OCI-LY3 (cell line): ENCODE data around the gene DIP2C.

Experiments
- H2AFZ ChIP-seq: fragments of 200-600, 300-600 bp; shearing (Covaris generic); 2 replicates; pipeline ENCODE4 v1.6.0; 2014; ENCODE audit warnings: antibody characterized with exemption, low read depth, low read length
- H3K27ac ChIP-seq: fragments of 200-600, 300-600 bp; sonication (generic); 2 replicates; pipeline ENCODE4 v1.5.1; 2014; ENCODE audit warnings: mild to moderate bottlenecking, low read length, moderate library complexity, mixed read lengths
- H3K27me3 ChIP-seq: fragments of 200-600, 300-600 bp; sonication (generic); 2 replicates; pipeline ENCODE4 v1.6.1; 2014; ENCODE audit warnings: low read depth, low read length, mixed read lengths
- H3K36me3 ChIP-seq: fragments of 200-600, 300-600 bp; sonication (generic); replicated peaks from 2 replicates; pipeline ENCODE3; 2014; ENCODE audit warnings: low read depth, low read length, mixed read lengths
- H3K4me1 ChIP-seq: fragments of 300-600, 200-600 bp; sonication (generic); 2 replicates; pipeline ENCODE4 v1.6.1; 2014; ENCODE audit warnings: low read length, mixed read lengths
- H3K4me2 ChIP-seq: fragments of 200-600, 300-600 bp; sonication (generic); 2 replicates; pipeline ENCODE4 v1.6.1; 2014; ENCODE audit warnings: low read length, mixed read lengths
- H3K4me3 ChIP-seq: fragments of 300-600, 200-600 bp; sonication (generic); 2 replicates; pipeline ENCODE4 v1.5.1; 2014; ENCODE audit warnings: antibody characterized with exemption, mild to moderate bottlenecking, low read length, moderate library complexity
- H3K79me2 ChIP-seq: fragments of 300-600, 200-600 bp; shearing (Covaris generic); 2 replicates; pipeline ENCODE4 v1.6.1; 2014; ENCODE audit warnings: mild to moderate bottlenecking, low read length, mixed read lengths
- H3K9ac ChIP-seq: fragments of 300-600, 200-600 bp; shearing (Covaris generic); 2 replicates; pipeline ENCODE4 v1.6.0; 2014; ENCODE audit warnings: mild to moderate bottlenecking, low read length, moderate library complexity
- H3K9me3 ChIP-seq: fragments of 200-600, 300-600 bp; shearing (Covaris generic); 2 replicates; pipeline ENCODE4 v1.6.1; 2014; ENCODE audit warnings: low read length, mixed read lengths; ENCODE audit not compliant: insufficient read depth
- H4K20me1 ChIP-seq: fragments of 200-600, 300-600 bp; sonication (generic); 2 replicates; pipeline ENCODE4 v1.6.1; 2016; ENCODE audit warnings: low read length, mixed read lengths; ENCODE audit not compliant: insufficient read depth
- EZH2phosphoT487 ChIP-seq: fragments of 200-600 bp; shearing (Covaris generic); IDR thresholded peaks from 2 replicates; pipeline ENCODE4 v1.6.1; 2018; ENCODE audit warnings: antibody characterized with exemption, mixed run types, low read depth
- TF ChIP-seq, protein P1 (sequence below): fragments of 200-600, 300-600 bp; sonication (generic); IDR thresholded peaks from 2 replicates; pipeline ENCODE4 v1.5.1; 2014; ENCODE audit warnings: antibody characterized with exemption, low read length, low read depth

The DIP2C gene

DNA sequence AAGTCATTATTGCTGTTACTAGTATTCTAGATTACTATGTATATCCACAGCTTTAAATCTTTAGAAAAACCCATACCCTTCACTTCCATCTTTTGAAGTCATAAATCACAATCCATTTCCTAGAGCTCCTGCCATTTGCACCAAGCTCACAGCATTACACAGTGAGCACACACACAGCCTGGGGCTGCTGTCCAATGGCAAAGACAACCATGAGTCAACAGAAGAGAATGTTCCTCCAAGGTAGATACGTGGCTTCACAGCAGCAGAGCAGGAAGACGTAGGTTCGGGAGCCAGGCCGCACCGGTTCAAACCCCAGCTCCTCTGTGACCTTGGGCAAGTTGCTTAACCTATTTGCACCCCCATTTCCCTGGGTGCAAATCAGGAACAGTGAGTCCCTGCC lies 234.6 kb downstream of the DIP2C start:
- H3K27ac ChIP-seq: no peak overlapping the region
- TF ChIP-seq EZH2phosphoT487: no peak
- TF ChIP-seq, protein P1, sequence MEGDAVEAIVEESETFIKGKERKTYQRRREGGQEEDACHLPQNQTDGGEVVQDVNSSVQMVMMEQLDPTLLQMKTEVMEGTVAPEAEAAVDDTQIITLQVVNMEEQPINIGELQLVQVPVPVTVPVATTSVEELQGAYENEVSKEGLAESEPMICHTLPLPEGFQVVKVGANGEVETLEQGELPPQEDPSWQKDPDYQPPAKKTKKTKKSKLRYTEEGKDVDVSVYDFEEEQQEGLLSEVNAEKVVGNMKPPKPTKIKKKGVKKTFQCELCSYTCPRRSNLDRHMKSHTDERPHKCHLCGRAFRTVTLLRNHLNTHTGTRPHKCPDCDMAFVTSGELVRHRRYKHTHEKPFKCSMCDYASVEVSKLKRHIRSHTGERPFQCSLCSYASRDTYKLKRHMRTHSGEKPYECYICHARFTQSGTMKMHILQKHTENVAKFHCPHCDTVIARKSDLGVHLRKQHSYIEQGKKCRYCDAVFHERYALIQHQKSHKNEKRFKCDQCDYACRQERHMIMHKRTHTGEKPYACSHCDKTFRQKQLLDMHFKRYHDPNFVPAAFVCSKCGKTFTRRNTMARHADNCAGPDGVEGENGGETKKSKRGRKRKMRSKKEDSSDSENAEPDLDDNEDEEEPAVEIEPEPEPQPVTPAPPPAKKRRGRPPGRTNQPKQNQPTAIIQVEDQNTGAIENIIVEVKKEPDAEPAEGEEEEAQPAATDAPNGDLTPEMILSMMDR: no peak
- no peaks in the 10 kb centered on the region for H3K36me3 ChIP-seq
- no peaks in the 10 kb centered on the region for H3K79me2 ChIP-seq
- H3K4me2 ChIP-seq: no peak overlapping the region
- H3K4me3 ChIP-seq: no peak overlapping the region
- H2AFZ ChIP-seq: no peak overlapping the region
- H3K9me3 ChIP-seq: no peaks in the 10 kb centered on the region
- peaks cover 8% of the 10 kb centered on the region; the same call in 1 of the 2 replicates for H3K27me3 ChIP-seq
- H3K4me1 ChIP-seq: peaks cover 11% of the 10 kb centered on the region
- no peaks in the 10 kb centered on the region for H4K20me1 ChIP-seq
- H3K9ac ChIP-seq: no peak overlapping the region

GRCh38 chr10:453647-454046 lies 235.8 kb downstream of the DIP2C start:
- Histone ChIP-seq H3K4me3 (no peak overlapping the region), H3K9me3 (no peaks in the 10 kb centered on the region), H2AFZ (no peak overlapping the region), H4K20me1 (no peaks in the 10 kb centered on the region), H3K27me3 (peaks cover 8% of the 10 kb centered on the region; the same call in 1 of the 2 replicates), H3K36me3 (no peaks in the 10 kb centered on the region), H3K27ac (no peak overlapping the region), H3K4me2 (no peak overlapping the region), H3K9ac (no peak overlapping the region), H3K79me2 (no peaks in the 10 kb centered on the region), H3K4me1 (peaks cover 11% of the 10 kb centered on the region)
- TF ChIP-seq, protein P1: no peak
- TF ChIP-seq EZH2phosphoT487: no peak

DNA sequence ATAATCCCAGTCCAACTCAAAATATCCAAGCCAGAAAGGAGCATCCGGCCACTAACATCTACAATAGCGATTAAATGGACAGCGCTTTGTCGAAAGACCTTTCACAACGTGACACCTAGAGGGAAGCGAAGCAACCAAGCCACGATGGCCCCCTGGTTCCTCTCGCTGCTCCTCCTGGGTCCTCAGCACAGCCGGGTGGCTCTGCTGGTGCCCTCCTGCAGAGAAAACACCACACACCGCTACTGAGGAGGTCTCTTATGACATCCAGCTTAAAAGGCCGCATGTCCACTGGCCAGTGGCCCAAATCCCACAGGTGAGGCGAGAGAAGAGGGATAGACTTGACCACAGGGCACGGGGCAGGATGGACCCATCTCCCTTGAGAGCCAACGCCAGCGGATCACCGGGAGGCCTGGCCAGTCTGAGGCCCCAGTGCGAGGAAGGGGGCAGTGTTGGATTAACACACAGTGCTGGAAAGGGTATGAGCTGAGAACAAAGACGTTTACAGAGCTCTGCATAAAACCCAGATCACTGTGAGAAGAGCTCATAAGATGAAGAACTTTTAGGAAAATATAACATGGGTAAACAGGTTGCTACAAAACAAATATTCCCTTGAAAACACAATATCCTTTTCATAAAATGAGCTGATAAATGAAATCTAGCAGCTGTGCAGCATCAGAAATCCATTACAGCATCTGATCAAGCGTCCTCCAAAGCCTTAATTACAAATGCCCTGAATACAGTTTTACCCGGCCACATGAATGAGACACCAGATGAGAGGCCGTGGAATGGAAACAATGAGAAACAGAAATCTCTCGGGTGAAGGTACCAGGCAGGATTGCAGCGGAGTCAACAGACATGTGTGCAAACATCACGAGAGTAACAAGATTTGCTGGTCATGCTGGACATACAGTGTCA lies 236.7 kb downstream of the DIP2C start:
- Histone ChIP-seq H3K79me2 (no peaks in the 10 kb centered on the region), H4K20me1 (no peaks in the 10 kb centered on the region), H3K4me1 (peaks cover 11% of the 10 kb centered on the region), H3K27me3 (peaks cover 8% of the 10 kb centered on the region; the same call in 1 of the 2 replicates), H3K4me2 (no peak overlapping the region), H3K9ac (no peak overlapping the region), H3K9me3 (no peaks in the 10 kb centered on the region), H3K4me3 (no peak overlapping the region), H3K36me3 (no peaks in the 10 kb centered on the region), H2AFZ (no peak overlapping the region), H3K27ac (no peak overlapping the region)
- TF ChIP-seq EZH2phosphoT487: no peak
- TF ChIP-seq, protein P1: no peak

DNA sequence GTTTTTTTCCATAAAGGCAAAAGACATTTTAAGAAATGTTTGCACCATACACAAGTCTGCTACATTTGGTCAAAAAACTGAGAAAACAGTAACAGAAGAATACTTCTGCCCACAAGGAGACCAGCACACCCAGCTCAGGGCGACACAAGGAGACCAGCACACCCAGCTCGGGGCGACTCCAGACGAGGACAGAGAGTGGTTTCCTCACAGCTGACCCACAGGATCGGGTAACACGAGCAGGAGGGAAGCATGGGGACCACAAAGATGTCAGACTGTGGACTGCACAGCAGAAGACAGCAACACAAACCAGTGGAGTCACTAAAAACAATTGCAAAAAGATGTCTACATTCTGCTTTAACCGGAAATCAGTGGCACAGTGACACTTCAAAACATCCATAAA lies 237.6 kb downstream of the DIP2C start:
- Histone ChIP-seq H3K36me3 (no peaks in the 10 kb centered on the region), H3K4me2 (no peak overlapping the region), H3K4me1 (peaks cover 11% of the 10 kb centered on the region), H3K27me3 (peaks cover 8% of the 10 kb centered on the region; the same call in 1 of the 2 replicates), H3K27ac (no peak overlapping the region), H3K9me3 (no peaks in the 10 kb centered on the region), H3K4me3 (no peak overlapping the region), H4K20me1 (no peaks in the 10 kb centered on the region), H3K9ac (no peak overlapping the region), H2AFZ (no peak overlapping the region), H3K79me2 (no peaks in the 10 kb centered on the region)
- TF ChIP-seq, protein P1: no peak
- no peak for TF ChIP-seq EZH2phosphoT487
